ENCODE measurements around the gene STAT5B. TPM values are rescaled to one million over a fixed set of nuclear protein-coding genes. Genes with fewer than 3 reads are reported as not detected.
"Not testable (repeated sequence)": the region's sequence is repeated elsewhere in the genome, so short reads cannot be mapped to it uniquely, and the experiment has no call there.

The STAT5B gene
- total RNA-seq, 1 experiment from 2014 or later: 15.8 TPM

DNA sequence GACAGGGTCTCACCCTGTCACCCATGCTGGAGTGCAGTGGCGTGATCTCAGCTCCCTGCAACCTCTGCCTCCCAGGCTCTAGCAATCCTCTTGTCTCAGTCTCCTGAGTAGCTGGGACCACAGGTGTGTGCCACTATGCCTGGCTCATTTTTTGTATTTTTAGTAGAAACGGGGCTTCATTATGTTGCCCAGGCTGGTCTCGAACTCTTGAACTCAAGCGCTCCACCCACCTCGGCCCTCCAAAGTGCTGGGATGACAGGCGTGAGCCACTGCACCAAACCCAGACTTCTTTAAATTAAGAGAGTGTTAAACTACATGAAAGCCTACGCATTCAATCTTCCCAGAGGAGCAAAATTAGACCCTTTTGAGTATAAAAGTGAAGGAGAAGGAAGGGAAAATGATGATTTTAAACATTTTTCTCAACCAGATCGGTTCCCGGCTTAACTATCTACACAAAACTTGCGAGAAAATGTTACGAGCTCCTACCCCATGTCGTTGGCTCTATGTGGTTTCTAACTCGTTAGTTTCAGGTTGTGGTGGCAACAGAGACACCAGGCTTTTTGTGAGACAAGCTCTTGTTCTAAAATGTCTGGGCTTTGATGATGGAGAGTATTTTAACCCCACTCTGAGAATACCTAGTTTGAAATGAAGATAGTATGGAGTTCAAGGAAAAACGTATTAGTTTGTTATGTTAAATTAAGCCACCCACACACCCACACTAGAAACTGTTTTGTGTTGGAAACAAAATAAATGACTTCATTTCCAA, 26.3 kb downstream of the STAT5B start:
- no peak for DNase-seq (ENCODE audit: low spot score)
- in situ Hi-C loops (cut with HindIII; ENCODE audit: low sequenced_read_pairs): no loop called here

DNA sequence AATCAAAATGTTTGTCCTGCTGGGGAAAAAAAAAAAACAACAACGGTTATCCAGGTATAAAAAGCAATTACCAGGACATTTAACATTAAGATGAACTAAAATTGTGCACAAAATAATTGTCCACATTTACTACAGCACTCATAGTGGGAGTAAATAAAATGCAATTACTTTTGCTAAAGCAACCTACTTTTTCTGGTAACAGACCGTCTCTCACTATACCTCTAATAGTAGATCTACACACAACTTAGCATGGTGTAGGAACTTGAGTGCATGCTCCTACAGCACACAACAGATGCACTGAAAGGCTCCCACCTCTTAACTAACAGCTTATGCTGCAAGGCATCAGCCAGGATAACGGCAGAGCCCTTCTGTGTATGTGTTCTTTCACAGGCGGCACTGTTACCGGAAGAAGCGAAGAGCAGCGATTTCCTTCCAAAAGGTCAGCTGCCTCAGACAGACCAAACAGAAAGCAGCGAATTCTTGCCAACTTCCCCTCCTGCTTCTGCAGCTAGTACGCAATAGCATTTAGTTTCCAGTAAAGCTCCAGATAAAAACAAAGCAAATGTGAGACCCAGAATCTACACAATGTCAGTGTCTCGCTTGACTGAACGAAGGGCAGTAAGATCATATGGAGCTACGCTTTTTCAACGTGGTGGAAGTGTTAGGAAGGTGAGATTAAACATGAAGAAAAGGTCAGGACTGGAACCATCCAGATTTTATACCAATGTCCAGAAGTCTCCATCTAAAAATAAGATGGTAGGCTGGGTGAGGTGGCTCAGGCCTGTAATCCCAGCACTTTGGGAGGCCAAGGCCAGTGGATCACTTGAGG, 27.6 kb downstream of the STAT5B start:
- in situ Hi-C loops (cut with HindIII; ENCODE audit: low sequenced_read_pairs): no loop called here
- DNase-seq (ENCODE audit: low spot score): peak; percentile 99

DNA sequence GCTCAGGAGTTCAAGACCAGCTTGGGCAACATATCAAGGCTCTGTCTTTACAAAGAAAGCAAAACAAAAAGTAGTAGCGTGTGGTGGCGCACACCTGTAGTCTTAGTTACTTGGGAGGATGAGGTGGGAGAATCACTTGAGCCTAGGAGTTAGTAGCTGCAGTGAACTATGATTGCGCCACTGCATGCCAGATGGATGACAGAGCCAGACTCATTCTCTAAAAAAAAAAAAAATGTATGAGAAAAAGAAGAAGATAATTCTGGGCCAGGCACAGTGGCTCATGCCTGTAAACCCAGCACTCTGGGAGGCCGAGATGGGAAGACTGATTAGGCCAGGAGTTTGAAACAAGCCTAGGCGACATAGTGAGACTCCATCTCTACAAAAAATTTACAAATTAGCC, 28.5 kb downstream of the STAT5B start:
- in situ Hi-C loops (cut with HindIII; ENCODE audit: low sequenced_read_pairs): no loop called here
- DNase-seq (ENCODE audit: low spot score): no peak

DNA sequence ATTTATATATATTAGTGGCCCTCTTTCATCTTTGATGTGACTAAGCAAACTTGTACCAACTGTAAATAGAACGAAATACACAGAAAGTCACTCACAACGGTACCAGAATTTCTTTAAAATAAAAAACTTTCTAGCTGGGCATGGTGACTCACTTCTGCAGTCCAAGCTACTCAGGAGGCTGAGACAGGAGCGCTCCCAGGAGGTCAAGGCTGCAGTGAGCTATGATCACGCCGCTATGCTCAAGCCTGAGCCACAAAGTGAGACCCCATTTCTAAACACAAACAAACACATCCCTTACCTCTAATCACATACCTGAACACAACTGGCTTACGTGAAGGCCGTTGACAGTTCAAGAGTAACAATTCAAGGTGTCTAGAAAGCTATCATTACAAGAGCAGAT, 29.7 kb downstream of the STAT5B start:
- in situ Hi-C loops (cut with HindIII; ENCODE audit: low sequenced_read_pairs): no loop called here
- DNase-seq (ENCODE audit: low spot score): no peak

DNA sequence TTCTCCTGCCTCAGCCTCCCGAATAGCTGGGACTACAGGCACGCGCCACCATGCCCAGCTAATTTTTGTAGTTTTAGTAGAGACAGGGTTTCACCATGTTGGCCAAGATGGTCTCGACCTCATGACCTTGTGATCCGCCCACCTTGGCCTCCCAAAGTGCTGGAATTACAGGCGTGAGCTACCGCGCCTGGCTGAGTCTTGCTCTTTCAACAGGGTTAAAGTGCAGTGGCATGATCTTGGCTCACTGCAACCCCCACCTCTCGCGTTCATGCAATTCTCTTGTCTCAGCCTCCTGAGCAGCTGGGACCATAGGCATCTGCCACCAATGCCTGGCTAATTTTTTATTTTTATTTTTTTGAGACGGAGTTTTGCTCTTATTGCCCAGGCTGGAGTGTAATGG, 31.0 kb downstream of the STAT5B start:
- in situ Hi-C loops (cut with HindIII; ENCODE audit: low sequenced_read_pairs); DNase-seq (ENCODE audit: low spot score): not testable (repeated sequence)

DNA sequence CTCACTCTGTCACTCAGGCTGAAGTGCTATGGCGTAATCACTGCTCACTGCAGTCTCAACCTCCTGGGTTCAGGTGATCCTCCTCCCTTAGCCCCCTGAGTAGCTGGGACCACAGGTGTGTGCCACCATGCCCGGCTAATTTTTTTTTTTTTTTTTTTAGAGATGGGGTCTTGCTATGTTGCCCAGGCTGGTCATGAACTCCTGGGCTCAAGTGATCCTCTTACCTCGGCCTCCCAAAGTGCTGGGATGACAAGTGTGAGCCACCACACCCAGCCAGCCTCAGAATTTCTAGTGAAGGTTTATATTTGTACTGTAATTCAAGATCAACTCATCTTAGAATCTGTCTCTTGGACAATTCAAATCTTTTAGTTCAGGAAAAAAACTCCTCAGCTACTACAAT, 32.1 kb downstream of the STAT5B start:
- in situ Hi-C loops (cut with HindIII; ENCODE audit: low sequenced_read_pairs): not testable (repeated sequence)

DNA sequence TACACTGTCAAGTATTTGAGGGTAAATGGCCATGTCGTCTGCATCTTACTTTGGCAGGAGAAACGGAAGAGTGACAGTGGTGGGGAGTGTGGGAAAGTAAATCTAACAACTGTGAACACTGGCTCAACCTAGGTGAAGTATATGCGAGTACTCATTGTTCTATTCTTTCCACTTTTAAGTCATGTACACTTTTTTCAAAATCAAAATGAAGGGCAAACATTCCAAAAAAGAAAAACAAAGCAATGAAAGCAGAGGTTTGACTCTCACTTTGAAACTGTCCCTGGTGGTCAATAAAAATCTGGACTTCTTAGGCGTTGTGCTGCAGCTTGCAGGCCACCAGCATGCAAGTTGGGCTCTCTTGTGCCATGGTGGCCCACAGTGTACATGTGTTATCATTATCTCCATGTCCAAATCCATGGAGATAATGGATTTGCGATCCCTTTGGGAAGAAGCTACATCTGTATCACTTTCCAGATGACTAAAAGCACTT, 32.7 kb downstream of the STAT5B start:
- DNase-seq (ENCODE audit: low spot score): no peak
- in situ Hi-C loops (cut with HindIII; ENCODE audit: low sequenced_read_pairs): no loop called here

More for the DNA sequence above, 32.1 kb downstream of the STAT5B start:
- DNase-seq (ENCODE audit: low spot score): not testable (repeated sequence)

DNA sequence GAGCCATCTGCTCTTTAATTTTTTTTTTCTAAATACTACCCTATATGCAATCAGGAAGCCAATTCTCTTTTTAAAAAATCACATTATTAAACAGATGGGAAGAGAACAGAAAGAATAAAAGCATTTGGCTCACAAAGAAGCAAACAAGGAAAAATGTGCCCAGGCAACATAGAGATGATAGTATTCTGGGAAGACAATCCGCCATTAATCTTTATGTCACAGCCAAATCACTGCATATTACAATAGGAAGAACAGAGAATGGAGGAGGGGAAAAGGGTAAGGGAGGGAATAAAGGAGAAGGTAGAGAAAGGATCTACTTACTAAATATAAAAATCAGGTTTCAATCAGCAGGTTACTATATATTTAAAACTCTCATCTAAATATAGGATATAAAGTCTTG, 34.3 kb downstream of the STAT5B start:
- DNase-seq (ENCODE audit: low spot score): peak; percentile 46
- in situ Hi-C loops (cut with HindIII; ENCODE audit: low sequenced_read_pairs): no loop called here

DNA sequence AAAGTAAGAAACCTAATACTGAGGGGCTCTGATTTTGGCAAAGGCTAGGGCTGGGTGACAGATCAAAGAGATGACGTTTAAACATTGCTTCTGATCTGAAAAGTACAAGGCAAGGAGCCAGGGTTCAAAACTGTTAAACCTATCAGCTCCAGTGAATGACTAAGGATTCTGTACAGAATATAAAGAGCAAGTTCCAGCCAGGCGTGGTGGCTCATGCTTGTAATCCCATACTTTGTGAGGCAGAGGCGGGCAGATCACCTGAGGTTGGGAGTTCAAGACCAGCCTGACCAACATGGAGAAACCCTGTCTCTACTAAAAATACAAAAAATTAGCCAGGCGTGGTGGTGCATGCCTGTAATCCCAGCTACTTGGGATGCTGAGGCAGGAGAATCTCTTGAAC, 35.3 kb downstream of the STAT5B start:
- DNase-seq (ENCODE audit: low spot score); in situ Hi-C loops (cut with HindIII; ENCODE audit: low sequenced_read_pairs): not testable (repeated sequence)

DNA sequence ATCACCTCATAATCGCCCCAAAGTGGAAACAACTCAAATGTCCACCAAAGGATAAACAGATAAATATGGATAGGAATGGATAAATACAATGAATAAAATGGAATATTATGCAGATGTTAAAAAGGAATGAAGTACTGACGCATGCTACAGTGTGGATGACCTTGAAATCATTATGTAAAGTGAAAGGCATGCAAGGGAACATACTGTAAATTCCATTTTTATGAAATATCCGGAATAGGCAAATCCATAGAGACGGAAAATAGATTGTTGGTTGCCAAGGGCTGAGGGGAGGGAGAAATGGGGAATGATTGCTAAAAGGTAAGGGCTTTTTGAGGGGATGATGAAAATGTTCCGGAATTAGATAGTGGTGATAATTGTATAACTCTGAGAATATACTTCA, 36.0 kb downstream of the STAT5B start:
- in situ Hi-C loops (cut with HindIII; ENCODE audit: low sequenced_read_pairs): no loop called here
- no peak for DNase-seq (ENCODE audit: low spot score)

DNA sequence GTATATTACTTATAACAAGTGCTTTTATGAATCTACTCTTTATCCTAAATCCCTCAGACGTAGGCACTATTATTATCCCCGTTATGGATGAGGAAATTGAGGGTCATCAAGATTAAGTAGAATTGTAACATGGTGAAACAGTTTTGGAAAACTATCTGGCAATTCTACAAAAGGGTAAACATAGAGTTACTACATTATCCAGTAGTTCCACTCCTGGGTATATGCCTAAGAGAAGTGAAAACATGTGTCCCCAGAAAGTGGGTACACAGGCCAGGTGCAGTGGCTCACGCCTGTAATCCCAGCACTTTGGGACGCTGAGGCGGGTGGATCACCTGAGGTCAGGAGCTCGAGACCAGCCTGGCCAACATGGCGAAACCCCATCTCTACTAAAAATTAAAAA, 36.6 kb downstream of the STAT5B start:
- in situ Hi-C loops (cut with HindIII; ENCODE audit: low sequenced_read_pairs); DNase-seq (ENCODE audit: low spot score): not testable (repeated sequence)

DNA sequence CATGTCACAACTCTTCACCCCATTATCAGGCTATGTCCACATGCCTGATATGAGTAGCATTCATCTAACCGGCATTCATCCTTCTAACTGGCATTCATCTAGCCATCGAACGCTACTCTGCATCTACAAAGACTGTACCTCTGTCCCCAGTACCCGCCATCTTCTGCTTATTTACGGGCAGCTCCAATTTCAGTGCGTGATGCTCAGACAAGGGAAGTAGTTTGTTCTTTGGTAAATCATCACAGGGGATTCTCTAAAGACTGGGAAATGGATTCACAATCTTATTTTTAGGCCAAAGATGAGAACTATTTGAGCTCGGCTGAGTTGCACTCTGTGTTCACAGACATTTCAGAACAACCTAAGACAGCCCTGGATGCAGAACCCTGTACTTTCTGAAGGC, 39.4 kb downstream of the STAT5B start:
- in situ Hi-C loops (cut with HindIII; ENCODE audit: low sequenced_read_pairs): no loop called here
- no peak for DNase-seq (ENCODE audit: low spot score)

DNA sequence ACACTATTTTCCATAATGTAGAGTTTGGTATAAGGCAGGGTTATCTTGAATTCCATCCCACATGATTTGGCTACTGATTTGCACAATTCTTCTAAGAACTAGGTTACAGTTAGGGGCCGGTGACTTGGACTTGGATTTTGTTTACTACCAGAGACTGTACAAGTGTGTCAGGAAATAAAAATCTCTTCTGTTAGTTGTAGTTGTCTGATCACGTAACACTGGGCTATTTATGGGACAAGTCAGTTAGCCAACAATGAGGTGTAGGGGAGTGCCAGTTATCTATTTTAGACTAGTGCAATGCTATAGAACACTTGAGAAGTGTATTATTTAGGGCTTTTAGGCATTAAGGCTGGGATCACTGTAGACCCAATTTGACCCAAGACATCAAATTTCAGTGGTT, 42.2 kb downstream of the STAT5B start:
- DNase-seq (ENCODE audit: low spot score): no peak
- in situ Hi-C loops (cut with HindIII; ENCODE audit: low sequenced_read_pairs): no loop called here

DNA sequence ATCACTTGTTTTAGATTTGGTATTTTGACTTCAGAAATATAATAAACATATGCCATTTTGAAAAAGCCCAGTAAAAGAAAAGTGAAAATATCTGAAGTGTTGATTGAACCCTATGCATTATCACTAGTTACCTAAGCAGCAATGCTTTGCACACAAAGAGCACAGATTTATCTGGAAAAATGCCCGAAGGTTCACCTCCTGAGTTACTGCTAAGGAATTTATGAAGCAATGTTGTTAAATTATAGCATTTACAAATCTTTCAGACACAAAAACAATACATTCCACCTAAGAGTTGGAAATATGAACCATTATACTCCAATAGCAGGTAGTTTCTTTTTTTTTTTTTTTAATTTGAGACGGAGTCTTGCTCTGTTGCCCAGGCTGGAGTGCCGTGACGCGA, 43.0 kb downstream of the STAT5B start:
- no peak for DNase-seq (ENCODE audit: low spot score)
- in situ Hi-C loops (cut with HindIII; ENCODE audit: low sequenced_read_pairs): no loop called here

DNA sequence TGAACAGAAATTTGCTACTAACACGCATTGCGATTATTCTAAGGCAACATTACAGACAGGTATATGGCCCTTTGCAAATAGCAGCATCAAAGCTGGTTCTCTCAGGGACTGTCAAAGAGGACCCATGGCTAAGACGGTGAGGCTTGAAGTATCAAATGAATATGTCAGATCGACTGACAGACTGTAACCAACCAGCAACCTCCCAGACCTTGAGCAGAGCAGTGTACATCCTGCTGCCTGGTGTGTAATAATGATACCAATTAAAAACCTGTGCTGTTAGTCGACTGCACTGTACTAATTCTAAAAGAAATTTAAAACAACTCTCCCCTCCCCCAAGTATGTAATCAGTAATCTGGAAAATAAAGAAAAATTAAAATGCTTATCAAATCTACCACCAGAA, 46.0 kb downstream of the STAT5B start:
- DNase-seq (ENCODE audit: low spot score): no peak
- in situ Hi-C loops (cut with HindIII; ENCODE audit: low sequenced_read_pairs): no loop called here

DNA sequence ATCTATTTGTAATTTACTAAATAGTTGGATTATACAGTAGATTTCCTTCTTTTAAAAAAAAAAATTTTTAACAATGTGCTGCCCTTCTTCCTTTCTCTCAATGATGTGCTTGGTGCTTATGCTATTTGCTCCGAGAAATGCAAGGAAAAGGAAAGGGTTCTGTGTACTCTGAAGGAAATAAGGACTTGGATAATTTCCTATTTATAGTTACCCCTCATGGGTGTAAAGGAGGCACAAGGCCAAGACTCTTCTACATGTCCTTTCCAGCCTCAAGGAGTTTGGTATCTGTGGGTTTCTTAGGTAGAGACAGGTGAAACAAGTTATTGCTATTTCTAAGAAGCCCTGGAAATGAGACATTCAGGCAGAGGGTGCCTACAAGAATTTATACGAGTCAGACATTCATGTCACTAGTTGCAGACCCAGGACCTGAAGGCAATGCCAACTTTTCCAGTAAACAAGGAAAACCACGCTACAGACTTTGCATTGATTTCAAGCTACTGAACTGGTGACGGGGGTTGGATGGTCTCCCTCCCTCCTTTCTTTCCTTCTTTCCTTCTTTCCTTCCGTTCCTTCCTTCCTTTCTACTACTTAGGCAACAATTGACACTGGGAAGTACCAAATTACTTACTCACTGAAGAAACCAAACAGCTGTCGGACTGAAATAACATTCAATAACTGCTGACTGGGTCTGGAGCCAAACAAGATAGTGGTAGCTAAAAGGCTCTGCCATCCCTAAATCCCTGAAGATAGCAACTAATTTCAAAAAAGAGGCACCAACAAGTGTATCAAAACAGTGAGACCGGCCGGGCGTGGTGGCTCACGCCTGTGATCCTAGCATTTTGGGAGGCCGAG, 48.1 kb downstream of the STAT5B start:
- in situ Hi-C loops (cut with HindIII; ENCODE audit: low sequenced_read_pairs): no loop called here

DNA sequence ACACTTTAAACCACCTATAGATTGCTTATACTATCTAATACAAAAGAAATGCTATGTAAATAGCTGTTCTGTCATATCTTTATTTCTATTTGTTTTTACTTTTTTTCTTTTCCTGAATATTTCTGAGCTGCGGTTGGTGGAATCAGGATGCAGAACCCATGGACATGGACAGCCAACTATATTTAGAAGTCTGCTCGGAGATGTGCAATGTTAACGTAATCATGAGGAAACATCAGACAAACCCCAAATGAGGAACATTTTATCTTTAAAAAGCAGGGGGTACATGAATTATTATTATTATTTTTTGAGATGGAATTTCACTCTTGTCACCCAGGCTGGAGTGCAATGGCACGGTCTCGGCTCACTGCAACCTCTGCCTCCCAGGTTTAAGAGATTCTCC, 50.5 kb downstream of the STAT5B start:
- in situ Hi-C loops (cut with HindIII; ENCODE audit: low sequenced_read_pairs): no loop called here
- DNase-seq (ENCODE audit: low spot score): no peak

More for the DNA sequence above, 48.1 kb downstream of the STAT5B start:
- no peak for DNase-seq (ENCODE audit: low spot score)

DNA sequence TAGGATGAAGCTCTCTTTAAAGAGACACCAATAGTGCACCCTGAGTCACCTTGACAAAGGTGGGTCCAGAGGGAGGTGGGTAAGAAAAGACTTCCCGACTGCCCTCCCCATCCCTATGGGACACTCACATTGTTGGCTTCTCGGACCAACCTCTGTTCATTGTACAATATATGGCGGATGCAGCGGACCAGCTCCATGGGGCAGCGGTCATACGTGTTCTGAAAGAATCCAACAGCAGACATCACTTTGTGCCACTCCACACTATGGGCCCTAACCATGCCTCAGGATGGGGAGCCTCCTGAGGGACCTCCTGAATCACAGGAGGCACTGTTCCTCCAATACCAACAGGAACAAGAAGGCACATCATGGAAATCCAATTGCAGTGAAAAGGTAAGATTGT, 51.5 kb downstream of the STAT5B start:
- DNase-seq (ENCODE audit: low spot score): no peak
- in situ Hi-C loops (cut with HindIII; ENCODE audit: low sequenced_read_pairs): loop anchor here (25.0 kb wide), 1 partner anchor 88 kb away; no protein-coding TSS in a partner anchor

Measured in G401 (cell line).